Endothelial cell of umbilical vein (primary cell): ENCODE results near the gene EPN2. TPM values are rescaled to one million over a fixed set of nuclear protein-coding genes. Genes with fewer than 3 reads are reported as not detected.
"Not testable (repeated sequence)": the region's sequence is repeated elsewhere in the genome, so short reads cannot be mapped to it uniquely, and the experiment has no call there.

Source experiments
- BruUV-seq: library from RNA; stranded (reverse); fragments of 400-500 nt; replicated peaks from 2 replicates; lab custom pipeline; 2021; lab: Mats Ljungman, UMichigan
- CTCF ChIA-PET: fragments of 300-600, 350-600 bp; sonication (Branson Sonifier 250); formaldehyde crosslinking; loops from one replicate; lab custom pipeline; 2021; ENCODE audit warnings: antibody characterized with exemption, inconsistent platforms; lab: Charles Lee
- POLR2A ChIA-PET: fragments of 300-600, 350-600 bp; sonication (Branson Sonifier 250); formaldehyde crosslinking; loops from one replicate; lab custom pipeline; 2021; ENCODE audit warnings: antibody characterized with exemption, inconsistent platforms; lab: Charles Lee
- DNase-seq: peaks from one replicate; pipeline ENCODE4 v3.0.0-alpha.2; 2011; ENCODE audit warnings: low read depth, low spot score
- FAIRE-seq: peaks from 2 replicates; lab custom pipeline; 2011; peaks lifted over from hg19 to GRCh38; lab: Jason Lieb, UNC
- H2AFZ ChIP-seq: 2 replicates; pipeline ENCODE4 v1.6.0; 2012; ENCODE audit warnings: low read depth, low read length, control low read depth, inconsistent platforms
- H3K27ac ChIP-seq: 2 replicates; pipeline ENCODE4 v1.5.1; 2011; ENCODE audit warnings: low read depth, mild to moderate bottlenecking, control low read depth, low read length, moderate library complexity; ENCODE audit not compliant: insufficient read depth
- H3K27me3 ChIP-seq, 2 experiments: 2 replicates each; pipeline versions ENCODE4 v1.6.0 to v1.6.1; 2011; ENCODE audit warnings: low read length in 2 of 2, mixed read lengths in 1 of 2; ENCODE audit not compliant: control insufficient read depth in 2 of 2, insufficient read depth in 2 of 2
- H3K36me3 ChIP-seq, 2 experiments: 2 replicates in 1 of 2; 3 replicates in 1 of 2; pipeline ENCODE4 v1.5.1; 2011; ENCODE audit warnings: low read length in 2 of 2, mild to moderate bottlenecking in 1 of 2, moderate library complexity in 1 of 2; ENCODE audit not compliant: control insufficient read depth in 2 of 2, insufficient read depth in 2 of 2; ENCODE audit errors: extremely low read depth in 1 of 2
- H3K4me1 ChIP-seq: 3 replicates; pipeline ENCODE4 v1.5.1; 2011; ENCODE audit warnings: mild to moderate bottlenecking, low read length; ENCODE audit not compliant: control insufficient read depth, insufficient read depth; ENCODE audit errors: extremely low read depth
- H3K4me2 ChIP-seq: 2 replicates; pipeline ENCODE4 v1.6.1; 2011; ENCODE audit warnings: low read length, control low read depth, mixed read lengths; ENCODE audit not compliant: insufficient read depth
- H3K4me3 ChIP-seq, 3 experiments: fragments of 200-600 bp in 1 of 3; sonication (generic), shearing (Covaris generic) in 1 of 3; replicated peaks in 1 of 3; 2 replicates each; pipeline ENCODE4 v1.5.1; 2011 to 2016; ENCODE audit warnings: control low read depth in 3 of 3, low read length in 3 of 3, mild to moderate bottlenecking in 2 of 3, inconsistent platforms in 1 of 3, low read depth in 1 of 3, moderate library complexity in 1 of 3; ENCODE audit not compliant: insufficient read depth in 1 of 3
- H3K79me2 ChIP-seq: 2 replicates; pipeline ENCODE4 v1.6.0; 2012; ENCODE audit warnings: low read length, inconsistent platforms; ENCODE audit not compliant: control insufficient read depth, insufficient read depth
- H3K9ac ChIP-seq: replicated peaks from 2 replicates; pipeline ENCODE3; 2011; ENCODE audit warnings: low read length, control low read depth; ENCODE audit not compliant: insufficient read depth; ENCODE audit errors: extremely low read depth
- H3K9me1 ChIP-seq: replicated peaks from 3 replicates; pipeline ENCODE4 v1.6.0; 2011; ENCODE audit warnings: mild to moderate bottlenecking, low read length; ENCODE audit not compliant: control insufficient read depth, insufficient read depth; ENCODE audit errors: extremely low read depth
- H3K9me3 ChIP-seq: replicated peaks from 2 replicates; pipeline ENCODE4 v1.5.1; 2012; ENCODE audit warnings: low read length, inconsistent platforms; ENCODE audit not compliant: control insufficient read depth, insufficient read depth
- H4K20me1 ChIP-seq: replicated peaks from 2 replicates; pipeline ENCODE3; 2011; ENCODE audit warnings: mild to moderate bottlenecking, low read length; ENCODE audit not compliant: control insufficient read depth, insufficient read depth; ENCODE audit errors: extremely low read depth
- CTCF ChIP-seq, 2 donors: IDR thresholded peaks; 1 replicate in 1 of 2; 2 replicates in 1 of 2; pipeline ENCODE4 v1.5.1; 2011; ENCODE audit warnings: low read length in 2 of 2, mild to moderate bottlenecking in 2 of 2, moderate library complexity in 2 of 2, control low read depth in 1 of 2, inconsistent platforms in 1 of 2, low read depth in 1 of 2; ENCODE audit not compliant: insufficient read depth in 1 of 2; ENCODE audit errors: extremely low read depth in 1 of 2
- EZH2 ChIP-seq: IDR thresholded peaks from 2 replicates; pipeline ENCODE4 v1.6.1; 2012; ENCODE audit warnings: borderline replicate concordance, low read depth, mild to moderate bottlenecking, moderate library complexity, low read length, inconsistent platforms; ENCODE audit not compliant: severe bottlenecking
- FOS ChIP-seq: IDR thresholded peaks from 2 replicates; pipeline ENCODE4 v1.6.1; 2011; ENCODE audit warnings: mild to moderate bottlenecking, low read length, moderate library complexity, borderline replicate concordance; ENCODE audit not compliant: insufficient read depth
- GATA2 ChIP-seq: IDR thresholded peaks from 2 replicates; pipeline ENCODE4 v1.7.0; 2011; ENCODE audit warnings: low read depth, mild to moderate bottlenecking, moderate library complexity, mixed read lengths, low read length; ENCODE audit not compliant: insufficient read length, insufficient read depth
- JUN ChIP-seq: IDR thresholded peaks from 2 replicates; pipeline ENCODE4 v1.6.1; 2011; ENCODE audit warnings: borderline replicate concordance, low read depth; ENCODE audit not compliant: insufficient read length, insufficient read depth
- MYC ChIP-seq: IDR thresholded peaks from one replicate; pipeline ENCODE4 v1.6.1; 2011; ENCODE audit warnings: mild to moderate bottlenecking, low read depth, low read length
- POLR2A ChIP-seq: IDR thresholded peaks from 2 replicates; pipeline ENCODE4 v1.6.1; 2012; ENCODE audit warnings: low read depth, mild to moderate bottlenecking, control low read depth, low read length
- POLR2AphosphoS5 ChIP-seq: IDR thresholded peaks from 2 replicates; pipeline ENCODE4 v1.6.1; 2012; ENCODE audit warnings: low read depth, mild to moderate bottlenecking, control low read depth, low read length, moderate library complexity; ENCODE audit not compliant: insufficient read depth
- dilution Hi-C: fragments of 300-500 bp; cut with MboI; formaldehyde crosslinking; loops from one replicate; pipeline ENCODE4 v1.15.0; 2019; ENCODE audit warnings: low sequenced_read_pairs; ENCODE audit not compliant: extremely low pct_ligation_motif_present
- intact Hi-C: fragments of 100-400 bp; cut with micrococcal nuclease; formaldehyde crosslinking; loops from one replicate; pipeline ENCODE4 v1.10.0; 2022
- polyA plus RNA-seq, 4 experiments: library from polyadenylated mRNA; depleted of rRNA in 3 of 4; stranded (reverse) in 3 of 4; unstranded in 1 of 4; fragments of >200 nt; gene quantifications; 2 replicates each; pipeline versions ENCODE4 v1.2.1 to v1.2.3, GENCODE V29; 2011 to 2012; ENCODE audit warnings: missing spikeins in 1 of 4
- total RNA-seq: library from RNA; stranded (reverse); gene quantifications from 2 replicates; pipeline ENCODE4 v1.2.3, GENCODE V29; 2021
- TF ChIP-seq, protein P1 (sequence below): IDR thresholded peaks from 2 replicates; pipeline ENCODE4 v1.6.1; 2011; ENCODE audit not compliant: insufficient read depth, insufficient read length

EPN2 gene
- total and polyA plus RNA-seq, 2 donors (not counting 3 experiments of a cell fraction or from before 2014, with no cell fraction given), result 40.3 to 70.5 TPM

GRCh38 chr17:19275457-19276127 lies 38.4 kb downstream of the EPN2 start:
- FAIRE-seq, result no peak
- Histone ChIP-seq H3K9me1 (no peaks in the 10 kb centered on the region), H3K36me3 (peaks cover 2 to 6% of the 10 kb centered on the region in 2 experiments), H3K27me3 (no peaks in the 10 kb centered on the region), H4K20me1 (no peaks in the 10 kb centered on the region), H3K9ac (no peak overlapping the region), H3K9me3 (no peaks in the 10 kb centered on the region), H3K27ac (no peak overlapping the region), H3K4me3 (no peak overlapping the region), H3K4me1 (no peaks in the 10 kb centered on the region), H3K79me2 (peaks cover 24% of the 10 kb centered on the region), H3K4me2 (no peak overlapping the region), H2AFZ (no peak overlapping the region)
- ChIA-PET POLR2A (no interaction called here), CTCF (interaction anchor here (0.8 kb wide), 1 partner anchor 21 kb away, joined by 4 read pairs; no protein-coding TSS in a partner anchor)
- no peak for DNase-seq
- dilution Hi-C loops, result no loop called here
- BruUV-seq, result no TSS peak
- TF ChIP-seq POLR2A, result no peak
- TF ChIP-seq POLR2AphosphoS5, result no peak
- TF ChIP-seq, protein P1, sequence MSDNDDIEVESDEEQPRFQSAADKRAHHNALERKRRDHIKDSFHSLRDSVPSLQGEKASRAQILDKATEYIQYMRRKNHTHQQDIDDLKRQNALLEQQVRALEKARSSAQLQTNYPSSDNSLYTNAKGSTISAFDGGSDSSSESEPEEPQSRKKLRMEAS, result no peak
- TF ChIP-seq MYC, result no peak
- no peak for TF ChIP-seq FOS
- no peak for TF ChIP-seq JUN
- no peak for TF ChIP-seq EZH2
- TF ChIP-seq GATA2, result no peak
- TF ChIP-seq CTCF (IDR thresholded peaks at IDR 0.05; ENCODE audit: extremely low read depth in 1 of 2, insufficient read depth in 1 of 2, low read depth in 1 of 2, low read length in 2 of 2), result no peak
- intact Hi-C loops, result no loop called here

- H4K20me1 ChIP-seq, H3K9me1 ChIP-seq, BruUV-seq, H3K27ac ChIP-seq, H3K4me3 ChIP-seq, H3K4me1 ChIP-seq, DNase-seq, H3K9me3 ChIP-seq, FAIRE-seq, H3K9ac ChIP-seq, H2AFZ ChIP-seq, H3K27me3 ChIP-seq, POLR2A ChIA-PET, dilution Hi-C loops, intact Hi-C loops, H3K4me2 ChIP-seq: not testable (repeated sequence)
- CTCF ChIA-PET, result interaction anchor here (0.7 to 1.1 kb wide), 3 partner anchors 24 to 51 kb away, joined by 3 read pairs; no protein-coding TSS in a partner anchor
- peaks cover 2 to 12% of the 10 kb centered on the region in 2 experiments for H3K36me3 ChIP-seq
- peaks cover 20% of the 10 kb centered on the region for H3K79me2 ChIP-seq
Observed at GRCh38 chr17:19278284-19278683, 41.1 kb downstream of the EPN2 start.
